Osteocyte (in vitro differentiated cells): ENCODE results near the gene GDPD3. TPM values are rescaled to one million over a fixed set of nuclear protein-coding genes. Genes with fewer than 3 reads are reported as not detected.

ENCODE experiments used
- DNase-seq: peaks from one replicate; pipeline ENCODE4 v3.0.0; 2021; ENCODE audit warnings: mixed read lengths; ENCODE audit not compliant: unreplicated experiment; ENCODE audit errors: extremely low spot score
- H3K27ac Mint-ChIP-seq: one replicate; pipeline ENCODE4 v1.8.0; 2021; ENCODE audit warnings: mild to moderate bottlenecking, mixed read lengths; ENCODE audit not compliant: unreplicated experiment
- H3K27me3 Mint-ChIP-seq: one replicate; pipeline ENCODE4 v1.8.0; 2021; ENCODE audit warnings: mixed read lengths; ENCODE audit not compliant: unreplicated experiment
- H3K36me3 Mint-ChIP-seq: one replicate; pipeline ENCODE4 v1.8.0; 2021; ENCODE audit warnings: mixed read lengths; ENCODE audit not compliant: unreplicated experiment
- H3K4me1 Mint-ChIP-seq: one replicate; pipeline ENCODE4 v1.8.0; 2021; ENCODE audit warnings: mixed read lengths; ENCODE audit not compliant: unreplicated experiment
- H3K4me3 Mint-ChIP-seq: one replicate; pipeline ENCODE4 v1.8.0; 2021; ENCODE audit warnings: mild to moderate bottlenecking, moderate library complexity, mixed read lengths; ENCODE audit not compliant: unreplicated experiment
- H3K9me3 Mint-ChIP-seq: one replicate; pipeline ENCODE4 v1.8.0; 2021; ENCODE audit warnings: mixed read lengths; ENCODE audit not compliant: unreplicated experiment
- total RNA-seq: library from RNA; stranded (reverse); gene quantifications from 2 replicates; pipeline ENCODE4 v1.2.1, GENCODE V29; 2021
- TF ChIP-seq, protein P1 (sequence below): fragments of 200-600 bp; sonication (generic); IDR thresholded peaks from 2 replicates; pipeline ENCODE4 v1.5.0; 2021; ENCODE audit warnings: antibody characterized with exemption, mild to moderate bottlenecking, moderate library complexity

GDPD3 gene
- total RNA-seq, 1 donor from 2014 or later, result 3.6 TPM

DNA sequence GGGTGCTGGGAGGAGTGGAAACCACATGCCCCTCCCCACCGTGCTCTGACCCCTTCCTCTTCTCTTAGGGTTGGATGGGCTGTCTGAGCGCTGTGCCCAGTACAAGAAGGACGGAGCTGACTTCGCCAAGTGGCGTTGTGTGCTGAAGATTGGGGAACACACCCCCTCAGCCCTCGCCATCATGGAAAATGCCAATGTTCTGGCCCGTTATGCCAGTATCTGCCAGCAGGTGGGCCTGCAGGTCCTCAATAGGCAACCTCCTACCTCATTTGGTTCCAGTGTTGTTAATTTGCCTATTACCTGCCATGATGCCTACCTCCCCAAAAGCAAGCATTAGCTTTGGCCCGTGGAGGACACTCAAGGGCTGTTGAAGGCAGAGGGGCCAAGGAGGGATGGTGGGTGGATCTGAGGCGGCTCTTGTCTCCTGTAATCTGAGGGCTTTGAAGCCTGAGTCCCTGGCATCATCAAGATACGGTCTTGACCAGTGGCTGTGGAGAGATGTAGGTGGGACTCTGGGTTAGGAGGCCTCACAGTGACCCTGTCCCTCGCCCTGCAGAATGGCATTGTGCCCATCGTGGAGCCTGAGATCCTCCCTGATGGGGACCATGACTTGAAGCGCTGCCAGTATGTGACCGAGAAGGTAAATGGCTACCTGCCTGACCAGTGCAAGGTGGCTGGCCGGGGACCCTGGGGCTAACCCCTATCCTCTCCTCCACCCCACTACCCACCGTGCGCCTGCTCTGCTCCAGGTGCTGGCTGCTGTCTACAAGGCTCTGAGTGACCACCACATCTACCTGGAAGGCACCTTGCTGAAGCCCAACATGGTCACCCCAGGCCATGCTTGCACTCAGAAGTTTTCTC lies 44.4 kb downstream of the GDPD3 start:
- H3K36me3 Mint-ChIP-seq, result peaks cover 38% of the 10 kb centered on the region
- peak overlapping the region; percentile 31 for H3K27ac Mint-ChIP-seq
- no peaks in the 10 kb centered on the region for H3K27me3 Mint-ChIP-seq
- H3K9me3 Mint-ChIP-seq, result no peaks in the 10 kb centered on the region
- TF ChIP-seq, protein P1, sequence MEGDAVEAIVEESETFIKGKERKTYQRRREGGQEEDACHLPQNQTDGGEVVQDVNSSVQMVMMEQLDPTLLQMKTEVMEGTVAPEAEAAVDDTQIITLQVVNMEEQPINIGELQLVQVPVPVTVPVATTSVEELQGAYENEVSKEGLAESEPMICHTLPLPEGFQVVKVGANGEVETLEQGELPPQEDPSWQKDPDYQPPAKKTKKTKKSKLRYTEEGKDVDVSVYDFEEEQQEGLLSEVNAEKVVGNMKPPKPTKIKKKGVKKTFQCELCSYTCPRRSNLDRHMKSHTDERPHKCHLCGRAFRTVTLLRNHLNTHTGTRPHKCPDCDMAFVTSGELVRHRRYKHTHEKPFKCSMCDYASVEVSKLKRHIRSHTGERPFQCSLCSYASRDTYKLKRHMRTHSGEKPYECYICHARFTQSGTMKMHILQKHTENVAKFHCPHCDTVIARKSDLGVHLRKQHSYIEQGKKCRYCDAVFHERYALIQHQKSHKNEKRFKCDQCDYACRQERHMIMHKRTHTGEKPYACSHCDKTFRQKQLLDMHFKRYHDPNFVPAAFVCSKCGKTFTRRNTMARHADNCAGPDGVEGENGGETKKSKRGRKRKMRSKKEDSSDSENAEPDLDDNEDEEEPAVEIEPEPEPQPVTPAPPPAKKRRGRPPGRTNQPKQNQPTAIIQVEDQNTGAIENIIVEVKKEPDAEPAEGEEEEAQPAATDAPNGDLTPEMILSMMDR, result peak; percentile 52
- H3K4me3 Mint-ChIP-seq, result no peak overlapping the region
- no peak for DNase-seq
- H3K4me1 Mint-ChIP-seq, result peaks cover 30% of the 10 kb centered on the region

DNA sequence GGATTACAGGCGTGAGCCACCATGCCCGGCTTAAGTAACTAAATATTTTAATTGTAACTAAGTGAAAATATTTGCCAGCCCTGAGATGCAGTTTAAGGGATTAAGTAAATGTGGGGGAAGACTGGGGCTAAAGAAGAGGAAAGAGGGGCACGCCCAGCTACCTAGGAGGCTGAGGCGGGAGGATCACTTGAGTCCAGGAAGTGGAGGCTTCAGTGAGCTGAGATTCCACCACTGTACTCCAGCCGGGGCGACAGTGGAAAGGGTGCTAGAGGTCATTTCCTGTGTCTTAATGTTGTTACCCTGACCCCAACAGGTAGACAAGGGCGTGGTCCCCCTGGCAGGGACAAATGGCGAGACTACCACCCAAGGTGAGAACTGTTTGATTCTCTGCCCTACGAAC lies 45.0 kb downstream of the GDPD3 start:
- no peak overlapping the region for H3K4me3 Mint-ChIP-seq
- peaks cover 38% of the 10 kb centered on the region for H3K36me3 Mint-ChIP-seq
- no peak for DNase-seq
- H3K4me1 Mint-ChIP-seq, result peaks cover 36% of the 10 kb centered on the region
- H3K27me3 Mint-ChIP-seq, result no peaks in the 10 kb centered on the region
- no peaks in the 10 kb centered on the region for H3K9me3 Mint-ChIP-seq
- peak overlapping the region; percentile 31 for H3K27ac Mint-ChIP-seq
- TF ChIP-seq, protein P1, result no peak

DNA sequence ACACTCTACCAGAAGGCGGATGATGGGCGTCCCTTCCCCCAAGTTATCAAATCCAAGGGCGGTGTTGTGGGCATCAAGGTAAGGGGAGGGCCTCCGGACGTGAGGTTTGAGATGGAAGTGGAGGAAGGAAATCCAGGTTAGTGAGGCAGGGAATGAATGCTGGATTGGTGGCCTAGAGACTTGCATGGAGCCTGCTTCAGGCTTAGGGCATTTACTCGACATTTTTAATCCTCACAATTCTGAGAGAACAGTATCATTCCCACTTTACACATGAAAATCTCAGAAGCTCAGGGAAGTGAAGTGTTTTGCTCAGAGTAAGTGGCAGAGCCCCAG lies 45.8 kb downstream of the GDPD3 start:
- Mint-ChIP-seq H3K27ac (peak overlapping the region; percentile 99), H3K4me3 (peak overlapping the region; percentile 91)
- TF ChIP-seq, protein P1, result no peak

DNA sequence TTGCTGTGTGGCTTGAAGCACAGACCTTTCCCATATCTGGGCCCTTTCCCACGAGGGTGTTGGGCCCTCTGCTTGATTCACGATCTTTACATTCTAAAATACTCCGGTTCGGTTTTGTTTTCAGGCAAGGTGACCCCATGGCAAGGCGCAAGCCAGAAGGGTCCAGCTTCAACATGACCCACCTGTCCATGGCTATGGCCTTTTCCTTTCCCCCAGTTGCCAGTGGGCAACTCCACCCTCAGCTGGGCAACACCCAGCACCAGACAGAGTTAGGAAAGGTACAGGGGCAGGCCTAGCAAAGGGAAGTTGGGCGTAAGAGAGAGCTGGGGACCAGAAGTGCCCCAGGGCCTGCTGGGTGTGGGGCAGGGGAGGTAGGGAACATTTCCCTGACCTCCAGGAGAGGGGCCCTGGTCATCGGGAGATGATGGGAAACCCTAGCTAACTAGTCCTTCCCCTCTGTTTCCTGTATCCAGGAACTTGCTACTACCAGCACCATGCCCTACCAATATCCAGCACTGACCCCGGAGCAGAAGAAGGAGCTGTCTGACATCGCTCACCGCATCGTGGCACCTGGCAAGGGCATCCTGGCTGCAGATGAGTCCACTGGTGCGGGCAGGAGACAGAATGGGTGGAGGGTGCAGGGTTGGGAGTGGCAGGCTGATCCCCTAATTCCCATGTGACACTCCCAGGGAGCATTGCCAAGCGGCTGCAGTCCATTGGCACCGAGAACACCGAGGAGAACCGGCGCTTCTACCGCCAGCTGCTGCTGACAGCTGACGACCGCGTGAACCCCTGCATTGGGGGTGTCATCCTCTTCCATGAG lies 46.4 kb downstream of the GDPD3 start:
- Mint-ChIP-seq H3K27me3 (no peaks in the 10 kb centered on the region), H3K4me1 (peaks cover 38% of the 10 kb centered on the region), H3K4me3 (peak overlapping the region; percentile 91), H3K9me3 (no peaks in the 10 kb centered on the region), H3K36me3 (peaks cover 34% of the 10 kb centered on the region), H3K27ac (peak overlapping the region; percentile 99)
- TF ChIP-seq, protein P1, result no peak
- no peak for DNase-seq

More for the DNA sequence above, 45.8 kb downstream of the GDPD3 start:
- Mint-ChIP-seq H3K4me1 (peaks cover 40% of the 10 kb centered on the region), H3K27me3 (no peaks in the 10 kb centered on the region), H3K36me3 (peaks cover 38% of the 10 kb centered on the region), H3K9me3 (no peaks in the 10 kb centered on the region)
- no peak for DNase-seq
